Esophagus squamous epithelium (tissue), 5 donors: ENCODE data around the gene RGS6. TPM values are rescaled to one million over a fixed set of nuclear protein-coding genes. Genes with fewer than 3 reads are reported as not detected.

Experiments
- DNase-seq: peaks from one replicate; lab custom pipeline; 2025; lab: John Stamatoyannopoulos, UW
- H3K27ac ChIP-seq, 4 donors: fragments of 200-600 bp; sonication (generic); one replicate each; pipeline ENCODE4 v1.5.1; 2016 to 2019; ENCODE audit warnings: mild to moderate bottlenecking in 1 of 4
- H3K27me3 ChIP-seq, 4 donors: fragments of 200-600 bp; sonication (generic); 1 replicate in 3 of 4; 2 replicates in 1 of 4; pipeline versions ENCODE4 v1.5.1 to v1.6.0; 2017 to 2021; ENCODE audit warnings: antibody characterized with exemption in 1 of 4
- H3K36me3 ChIP-seq, 3 donors: fragments of 200-600 bp; sonication (generic); one replicate each; pipeline ENCODE4 v1.5.1; 2016 to 2019
- H3K4me1 ChIP-seq, 3 donors: fragments of 200-600 bp; sonication (generic); one replicate each; pipeline ENCODE4 v1.5.1; 2017 to 2019
- H3K4me3 ChIP-seq, 4 donors: fragments of 200-600 bp; sonication (generic); 1 replicate in 3 of 4; 2 replicates in 1 of 4; pipeline ENCODE4 v1.5.1; 2016 to 2019; ENCODE audit warnings: mild to moderate bottlenecking in 2 of 4, moderate library complexity in 1 of 4
- H3K9me3 ChIP-seq, 3 donors: fragments of 200-600 bp; sonication (generic); one replicate each; pipeline ENCODE4 v1.5.1; 2016 to 2019
- POLR2A ChIP-seq, 4 donors: fragments of 450-650 bp; IDR thresholded peaks; one replicate each; pipeline ENCODE4 v1.6.1; 2017; ENCODE audit warnings: antibody characterized with exemption in 4 of 4, mild to moderate bottlenecking in 4 of 4, moderate library complexity in 3 of 4
- WGBS, 2 donors: methylation state at CpG; one replicate each; pipeline ENCODE4 v1.1.5; 2018; 5-methylcytosine and 5-hydroxymethylcytosine counted together
- intact Hi-C: fragments of 100-400 bp; cut with DNase I; formaldehyde crosslinking; loops from one replicate; pipeline ENCODE4 v1.15.0; 2022
- total RNA-seq, 4 donors: library from RNA; depleted of rRNA; stranded (reverse); fragments of >200 nt; gene quantifications; one replicate each; pipeline ENCODE4 v1.1.0, GENCODE V29; 2016
- TF ChIP-seq, protein P1 (sequence below), 6 experiments: fragments of 450-650 bp in 4 of 6; fragments of 200-600 bp in 2 of 6; sonication (generic) in 2 of 6; IDR thresholded peaks; one replicate each; pipeline ENCODE4 v1.5.1; 2016 to 2019; ENCODE audit warnings: antibody characterized with exemption in 6 of 6, mild to moderate bottlenecking in 4 of 6, moderate library complexity in 4 of 6
- donor health status: DM: yes; HTN: yes; CAD: no.

RGS6 gene
- total RNA-seq, 4 donors from 2014 or later = 0.06 to 0.76 (median 0.66) TPM; not detected in 1

GRCh38 chr14:72478471-72478893 is 546.3 kb downstream of the RGS6 start:
- Histone ChIP-seq H3K27ac (peak overlapping the region in 1 of 4 donors; percentile 5), H3K4me1 (peaks cover 8 to 20% (median 13%) of the 10 kb centered on the region in 3 donors), H3K27me3 (peaks cover 0 to 4% (median 0%) of the 10 kb centered on the region in 4 donors), H3K9me3 (peaks cover 0 to 6% (median 0%) of the 10 kb centered on the region in 3 donors), H3K36me3 (no peaks in the 10 kb centered on the region), H3K4me3 (no peak overlapping the region)
- no peak for TF ChIP-seq POLR2A (IDR thresholded peaks at IDR 0.05)
- TF ChIP-seq, protein P1, sequence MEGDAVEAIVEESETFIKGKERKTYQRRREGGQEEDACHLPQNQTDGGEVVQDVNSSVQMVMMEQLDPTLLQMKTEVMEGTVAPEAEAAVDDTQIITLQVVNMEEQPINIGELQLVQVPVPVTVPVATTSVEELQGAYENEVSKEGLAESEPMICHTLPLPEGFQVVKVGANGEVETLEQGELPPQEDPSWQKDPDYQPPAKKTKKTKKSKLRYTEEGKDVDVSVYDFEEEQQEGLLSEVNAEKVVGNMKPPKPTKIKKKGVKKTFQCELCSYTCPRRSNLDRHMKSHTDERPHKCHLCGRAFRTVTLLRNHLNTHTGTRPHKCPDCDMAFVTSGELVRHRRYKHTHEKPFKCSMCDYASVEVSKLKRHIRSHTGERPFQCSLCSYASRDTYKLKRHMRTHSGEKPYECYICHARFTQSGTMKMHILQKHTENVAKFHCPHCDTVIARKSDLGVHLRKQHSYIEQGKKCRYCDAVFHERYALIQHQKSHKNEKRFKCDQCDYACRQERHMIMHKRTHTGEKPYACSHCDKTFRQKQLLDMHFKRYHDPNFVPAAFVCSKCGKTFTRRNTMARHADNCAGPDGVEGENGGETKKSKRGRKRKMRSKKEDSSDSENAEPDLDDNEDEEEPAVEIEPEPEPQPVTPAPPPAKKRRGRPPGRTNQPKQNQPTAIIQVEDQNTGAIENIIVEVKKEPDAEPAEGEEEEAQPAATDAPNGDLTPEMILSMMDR (IDR thresholded peaks at IDR 0.05) = no peak
- WGBS, 2 donors = 72 to 84% methylated on average over 8 of the region's 8 CpGs
- intact Hi-C loops = no loop called here
- no peak for DNase-seq

GRCh38 chr14:72479461-72479931 is 547.3 kb downstream of the RGS6 start:
- no peak for TF ChIP-seq POLR2A (IDR thresholded peaks at IDR 0.05)
- TF ChIP-seq, protein P1 (IDR thresholded peaks at IDR 0.05) = no peak
- Histone ChIP-seq H3K4me3 (no peak overlapping the region), H3K4me1 (peaks cover 8 to 20% (median 13%) of the 10 kb centered on the region in 3 donors), H3K9me3 (peaks cover 0 to 6% (median 0%) of the 10 kb centered on the region in 3 donors), H3K27ac (no peak overlapping the region), H3K27me3 (peaks cover 0 to 4% (median 0%) of the 10 kb centered on the region in 4 donors), H3K36me3 (no peaks in the 10 kb centered on the region)
- intact Hi-C loops = no loop called here
- WGBS, 2 donors = 65 to 70% methylated on average over 3 of the region's 3 CpGs
- DNase-seq = no peak

- Histone ChIP-seq H3K27ac (no peak overlapping the region), H3K9me3 (peaks cover 0 to 6% (median 0%) of the 10 kb centered on the region in 3 donors), H3K27me3 (peaks cover 0 to 4% (median 0%) of the 10 kb centered on the region in 4 donors), H3K36me3 (no peaks in the 10 kb centered on the region), H3K4me3 (no peak overlapping the region), H3K4me1 (peaks cover 8 to 20% (median 13%) of the 10 kb centered on the region in 3 donors)
- intact Hi-C loops = no loop called here
- WGBS, 2 donors = 63 to 80% methylated on average over 8 to 10 of the region's 13 CpGs
- no peak for DNase-seq
- no peak for TF ChIP-seq POLR2A (IDR thresholded peaks at IDR 0.05)
- TF ChIP-seq, protein P1 (IDR thresholded peaks at IDR 0.05) = no peak
Observed at GRCh38 chr14:72480464-72481243, 548.4 kb downstream of the RGS6 start.

GRCh38 chr14:72483311-72483710 is 551.1 kb downstream of the RGS6 start:
- Histone ChIP-seq H3K9me3 (peaks cover 0 to 6% (median 0%) of the 10 kb centered on the region in 3 donors), H3K4me1 (no peaks in the 10 kb centered on the region), H3K4me3 (no peak overlapping the region), H3K27ac (no peak overlapping the region), H3K27me3 (peaks cover 0 to 4% (median 0%) of the 10 kb centered on the region in 4 donors), H3K36me3 (no peaks in the 10 kb centered on the region)
- TF ChIP-seq, protein P1 (IDR thresholded peaks at IDR 0.05) = no peak
- TF ChIP-seq POLR2A (IDR thresholded peaks at IDR 0.05) = no peak
- 84 to 91% methylated on average over 3 of the region's 3 CpGs for WGBS, 2 donors
- no peak for DNase-seq
- intact Hi-C loops = no loop called here

DNA sequence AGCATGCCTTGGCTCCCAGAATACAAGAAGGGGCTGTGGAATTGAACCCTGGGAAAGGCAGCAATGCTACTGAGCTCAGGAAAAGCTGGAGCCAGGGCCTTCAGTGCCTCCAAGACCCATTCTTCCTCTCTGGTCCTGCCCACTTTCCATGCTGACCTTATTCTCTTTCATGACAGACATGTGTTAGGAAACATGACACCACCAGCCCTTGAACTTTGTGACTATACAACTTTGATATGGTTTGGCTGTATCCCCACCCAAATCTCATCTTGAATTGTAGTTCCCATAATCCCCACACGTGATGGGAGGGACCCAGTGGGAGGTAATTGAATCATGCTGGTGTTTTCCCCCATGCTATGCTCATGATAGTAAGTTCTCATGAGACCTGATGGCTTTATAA is 553.5 kb downstream of the RGS6 start:
- intact Hi-C loops = no loop called here
- no peak for TF ChIP-seq POLR2A (IDR thresholded peaks at IDR 0.05)
- TF ChIP-seq, protein P1 (IDR thresholded peaks at IDR 0.05) = no peak
- no peak for DNase-seq
- H3K27me3 ChIP-seq = peaks cover 0 to 5% (median 0%) of the 10 kb centered on the region in 4 donors
- no peaks in the 10 kb centered on the region for H3K4me1 ChIP-seq
- no peak overlapping the region for H3K4me3 ChIP-seq
- peaks cover 0 to 12% (median 11%) of the 10 kb centered on the region in 3 donors for H3K9me3 ChIP-seq
- 57 to 78% methylated on average over 1 of the region's 1 CpG for WGBS, 2 donors
- no peak overlapping the region for H3K27ac ChIP-seq
- no peaks in the 10 kb centered on the region for H3K36me3 ChIP-seq
